NCI-H2196 treated with DMSO at 0.1 percent for 48 hours (cell line): ENCODE results near the gene COL11A1.
"Not testable (repeated sequence)": the region's sequence is repeated elsewhere in the genome, so short reads cannot be mapped to it uniquely, and the experiment has no call there.

ENCODE experiments used
- DNase-seq: peaks from one replicate; lab custom pipeline; 2025; ENCODE audit not compliant: unreplicated experiment; lab: John Stamatoyannopoulos, UW

COL11A1 gene

DNA sequence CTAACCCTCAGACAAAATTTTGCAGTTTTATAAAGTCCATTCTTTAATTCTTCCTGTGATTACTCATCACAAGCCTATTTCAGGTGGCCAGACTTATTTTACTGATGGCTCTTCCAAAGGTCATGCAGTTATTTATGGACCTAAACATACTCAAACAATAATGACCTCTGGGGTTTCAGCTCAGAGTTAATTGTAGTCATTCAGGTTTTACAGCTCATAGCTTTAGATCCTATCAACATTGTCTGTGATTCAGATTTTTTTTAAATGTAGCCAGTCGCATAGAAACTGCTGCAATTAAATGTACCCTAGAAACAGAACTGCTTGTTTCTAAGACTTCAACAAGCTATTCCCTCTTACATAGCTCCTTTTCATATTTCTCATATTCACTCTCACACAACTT lies 270.8 kb downstream of the COL11A1 start:
- no peak for DNase-seq

- DNase-seq = no peak
These were observed 271.3 kb downstream of the COL11A1 start for GRCh38 chr1:102836991-102837390.

DNA sequence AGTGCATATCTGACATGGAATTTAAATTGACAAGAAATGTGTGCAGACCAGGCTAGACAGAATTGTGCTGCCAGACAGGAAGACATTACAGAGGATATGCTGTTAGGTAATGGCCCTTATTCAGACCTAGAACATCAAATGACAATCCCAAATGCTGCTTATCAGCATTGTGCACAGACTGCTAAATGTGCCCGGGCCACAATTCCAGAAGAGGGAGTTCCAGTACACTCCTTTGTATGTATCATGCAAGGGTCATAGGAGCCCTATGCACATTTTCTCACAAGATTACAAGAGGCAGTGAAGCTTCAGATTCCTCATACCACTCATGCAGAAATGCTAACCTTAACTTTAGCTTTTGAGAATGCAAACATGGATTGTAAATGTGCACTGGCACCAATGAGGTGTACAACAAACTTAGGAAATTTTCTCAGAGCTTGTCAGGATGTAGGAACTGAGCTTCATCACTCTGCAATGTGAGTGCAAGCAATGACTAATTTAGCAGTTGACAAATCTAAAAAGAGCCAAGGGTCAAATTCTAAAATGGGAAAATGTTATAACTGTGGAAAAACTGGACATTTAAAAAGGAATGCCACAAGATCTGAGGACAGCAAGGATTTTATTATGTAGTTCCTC lies 273.5 kb downstream of the COL11A1 start:
- no peak for DNase-seq

DNA sequence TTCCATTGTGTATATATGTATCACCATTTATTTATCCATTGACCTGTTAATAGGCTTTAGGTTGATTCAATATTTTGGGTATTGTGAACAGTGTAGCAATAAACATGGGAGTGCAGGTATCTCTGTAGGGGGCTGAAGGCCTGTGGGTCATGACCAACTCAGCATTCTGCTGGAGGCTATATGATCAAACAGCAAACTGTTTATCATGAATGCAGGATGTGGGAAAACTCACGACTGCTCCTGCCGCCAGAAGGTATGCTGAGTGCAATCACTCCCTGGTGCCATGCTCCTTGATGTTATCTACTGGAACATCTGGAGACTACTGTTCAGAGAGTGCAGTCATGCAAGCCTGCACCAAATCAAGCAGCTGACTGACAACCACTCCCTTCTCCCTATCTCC lies 275.2 kb downstream of the COL11A1 start:
- DNase-seq = no peak

DNA sequence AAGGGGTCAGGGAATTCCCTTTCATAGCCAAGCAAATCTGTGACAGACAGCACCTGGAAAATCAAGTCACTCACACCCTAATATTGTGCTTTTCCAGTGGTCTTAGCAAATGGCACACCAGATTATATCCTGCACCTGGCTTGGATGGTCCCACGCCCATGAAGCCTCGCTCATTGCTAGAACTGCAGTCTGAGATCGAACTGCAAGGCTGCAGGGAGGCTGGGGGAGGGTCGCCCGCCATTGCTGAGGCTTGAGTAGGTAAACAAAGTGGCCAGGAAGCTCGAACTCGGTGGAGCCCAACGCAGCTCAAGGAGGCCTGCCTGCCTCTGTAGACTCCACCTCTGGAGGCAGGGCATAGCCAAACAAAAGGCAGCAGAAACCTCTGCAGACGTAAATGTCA lies 281.6 kb downstream of the COL11A1 start:
- DNase-seq = not testable (repeated sequence)
